Colonic mucosa (tissue), 4 donors: ENCODE results near the gene CDK8. TPM values are rescaled to one million over a fixed set of nuclear protein-coding genes. Genes with fewer than 3 reads are reported as not detected.

Experiments used
- DNase-seq: peaks from one replicate; pipeline ENCODE4 v3.0.0-alpha.2; 2020
- H3K27ac ChIP-seq: fragments of 200-600 bp; one replicate; pipeline ENCODE4 v1.8.0; 2021
- H3K27me3 ChIP-seq: fragments of 200-600 bp; one replicate; pipeline ENCODE4 v1.8.0; 2021
- H3K36me3 ChIP-seq: fragments of 200-600 bp; one replicate; pipeline ENCODE4 v1.8.0; 2021
- H3K4me1 ChIP-seq: fragments of 200-600 bp; one replicate; pipeline ENCODE4 v1.8.0; 2021; ENCODE audit warnings: mild to moderate bottlenecking
- H3K4me3 ChIP-seq: fragments of 200-600 bp; one replicate; pipeline ENCODE4 v1.8.0; 2021
- H3K9ac ChIP-seq, 2 donors: one replicate each; pipeline ENCODE4 v1.7.0; 2013; ENCODE audit warnings: control low read depth in 2 of 2, low read depth in 2 of 2, low read length in 2 of 2
- H3K9me3 ChIP-seq: fragments of 200-600 bp; one replicate; pipeline ENCODE4 v1.8.0; 2021
- intact Hi-C: fragments of 100-400 bp; cut with DNase I; formaldehyde crosslinking; loops from one replicate; pipeline ENCODE4 v1.14.1; 2022
- total RNA-seq, 2 donors: library from RNA; stranded (reverse); fragmentation: NEBNext Ultra II Directional in 1 of 2; extraction: Animal tissue kit (Norgen Biotek cat#: 25700) in 1 of 2; gene quantifications; one replicate each; pipeline ENCODE4 v1.2.1, GENCODE V29; 2021
- TF ChIP-seq, protein P1 (sequence below): fragments of 200-600 bp; IDR thresholded peaks from one replicate; pipeline ENCODE4 v1.8.0; 2022; ENCODE audit warnings: antibody characterized with exemption, mild to moderate bottlenecking
- donor health status: healthy.
- donor health status: DM: no; HTN: no; CAD: no.
- donor health status: DM: no; HTN: no; CAD: no.

CDK8 gene
- total RNA-seq, 2 donors from 2014 or later: 22.7 to 31.8 TPM

DNA sequence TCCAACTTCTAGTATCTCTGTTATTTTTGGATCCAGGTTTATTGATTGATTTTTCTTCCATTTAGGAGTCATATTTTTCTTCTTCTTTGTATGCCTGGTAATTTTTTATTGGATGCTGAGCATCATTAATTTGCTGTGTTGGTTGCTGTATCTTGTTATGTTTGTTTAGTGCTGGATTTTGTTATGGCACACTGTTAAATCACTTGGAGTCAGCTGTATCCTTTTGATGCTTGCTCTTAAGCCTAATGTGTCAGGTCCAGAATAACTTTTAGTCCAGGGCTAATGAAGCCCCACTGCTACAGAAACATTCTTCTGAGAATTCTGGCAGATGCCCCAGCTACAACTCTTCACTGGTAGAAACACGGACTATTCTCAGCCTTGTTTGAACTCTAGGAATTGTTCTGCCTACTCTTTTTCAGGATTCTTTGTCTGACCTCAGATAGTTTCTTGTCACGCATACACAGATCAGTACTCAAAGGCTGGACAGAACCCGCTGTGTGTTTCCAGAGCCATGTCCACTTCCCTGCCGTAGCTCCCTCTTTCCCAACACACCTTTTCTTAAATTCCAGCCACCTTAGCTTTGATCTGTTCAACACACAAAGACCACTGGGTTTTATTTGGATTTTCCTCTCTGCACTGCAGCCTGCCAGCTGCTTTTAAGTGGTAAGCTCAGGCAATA is 166.5 kb downstream of the CDK8 start:
- H3K4me1 ChIP-seq: no peaks in the 10 kb centered on the region
- no peaks in the 10 kb centered on the region for H3K36me3 ChIP-seq
- no peaks in the 10 kb centered on the region for H3K27me3 ChIP-seq
- TF ChIP-seq, protein P1, sequence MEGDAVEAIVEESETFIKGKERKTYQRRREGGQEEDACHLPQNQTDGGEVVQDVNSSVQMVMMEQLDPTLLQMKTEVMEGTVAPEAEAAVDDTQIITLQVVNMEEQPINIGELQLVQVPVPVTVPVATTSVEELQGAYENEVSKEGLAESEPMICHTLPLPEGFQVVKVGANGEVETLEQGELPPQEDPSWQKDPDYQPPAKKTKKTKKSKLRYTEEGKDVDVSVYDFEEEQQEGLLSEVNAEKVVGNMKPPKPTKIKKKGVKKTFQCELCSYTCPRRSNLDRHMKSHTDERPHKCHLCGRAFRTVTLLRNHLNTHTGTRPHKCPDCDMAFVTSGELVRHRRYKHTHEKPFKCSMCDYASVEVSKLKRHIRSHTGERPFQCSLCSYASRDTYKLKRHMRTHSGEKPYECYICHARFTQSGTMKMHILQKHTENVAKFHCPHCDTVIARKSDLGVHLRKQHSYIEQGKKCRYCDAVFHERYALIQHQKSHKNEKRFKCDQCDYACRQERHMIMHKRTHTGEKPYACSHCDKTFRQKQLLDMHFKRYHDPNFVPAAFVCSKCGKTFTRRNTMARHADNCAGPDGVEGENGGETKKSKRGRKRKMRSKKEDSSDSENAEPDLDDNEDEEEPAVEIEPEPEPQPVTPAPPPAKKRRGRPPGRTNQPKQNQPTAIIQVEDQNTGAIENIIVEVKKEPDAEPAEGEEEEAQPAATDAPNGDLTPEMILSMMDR: no peak
- DNase-seq: no peak
- no peak overlapping the region for H3K27ac ChIP-seq
- intact Hi-C loops: no loop called here
- H3K9ac ChIP-seq: no peak overlapping the region
- H3K4me3 ChIP-seq: no peak overlapping the region
- H3K9me3 ChIP-seq: no peaks in the 10 kb centered on the region

DNA sequence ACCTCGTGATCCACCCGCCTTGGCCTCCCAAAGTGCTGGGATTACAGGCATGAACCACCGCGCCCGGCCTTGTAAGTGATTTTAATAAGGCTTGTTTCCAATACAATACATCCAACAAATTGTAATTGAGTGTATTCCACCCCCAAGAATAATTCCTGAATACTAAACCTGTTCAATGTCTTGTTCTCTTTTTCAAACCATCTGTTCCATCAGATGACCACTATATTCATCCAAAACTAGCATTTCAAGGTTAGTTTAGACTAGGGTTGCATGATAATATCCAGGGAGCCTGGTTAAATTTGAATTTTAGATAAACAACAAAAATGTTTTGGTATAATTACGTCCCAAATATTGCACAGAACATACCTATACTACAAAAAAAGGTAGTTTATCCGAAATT is 168.1 kb downstream of the CDK8 start:
- no peak overlapping the region for H3K27ac ChIP-seq
- no peaks in the 10 kb centered on the region for H3K9me3 ChIP-seq
- H3K36me3 ChIP-seq: no peaks in the 10 kb centered on the region
- H3K27me3 ChIP-seq: no peaks in the 10 kb centered on the region
- no peak overlapping the region for H3K9ac ChIP-seq
- no peak overlapping the region for H3K4me3 ChIP-seq
- no peaks in the 10 kb centered on the region for H3K4me1 ChIP-seq
- intact Hi-C loops: no loop called here
- DNase-seq: no peak
- TF ChIP-seq, protein P1: no peak

DNA sequence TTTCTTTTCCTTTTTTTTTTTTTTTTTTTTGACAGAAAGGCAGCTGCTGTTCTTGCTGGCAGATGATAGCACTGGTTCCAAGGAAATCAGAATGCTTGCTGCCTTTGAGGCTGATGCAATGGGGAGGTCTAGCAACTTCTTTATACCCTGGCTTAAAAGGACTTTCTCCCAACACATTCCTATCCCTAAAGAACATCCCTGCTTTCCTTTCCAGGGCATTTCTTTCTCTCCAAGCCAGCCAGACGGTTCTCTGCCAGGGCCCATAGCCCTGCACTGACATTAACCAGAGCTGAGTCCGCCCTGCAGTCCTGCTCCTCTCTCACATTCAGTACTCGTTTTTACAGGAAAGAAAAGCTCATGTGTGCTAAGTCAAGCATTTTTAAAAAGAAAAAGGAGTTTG is 169.7 kb downstream of the CDK8 start:
- no peak overlapping the region for H3K27ac ChIP-seq
- H3K36me3 ChIP-seq: no peaks in the 10 kb centered on the region
- no peaks in the 10 kb centered on the region for H3K27me3 ChIP-seq
- DNase-seq: no peak
- H3K9ac ChIP-seq: no peak overlapping the region
- no peaks in the 10 kb centered on the region for H3K4me1 ChIP-seq
- no peaks in the 10 kb centered on the region for H3K9me3 ChIP-seq
- TF ChIP-seq, protein P1: no peak
- no peak overlapping the region for H3K4me3 ChIP-seq
- intact Hi-C loops: no loop called here

DNA sequence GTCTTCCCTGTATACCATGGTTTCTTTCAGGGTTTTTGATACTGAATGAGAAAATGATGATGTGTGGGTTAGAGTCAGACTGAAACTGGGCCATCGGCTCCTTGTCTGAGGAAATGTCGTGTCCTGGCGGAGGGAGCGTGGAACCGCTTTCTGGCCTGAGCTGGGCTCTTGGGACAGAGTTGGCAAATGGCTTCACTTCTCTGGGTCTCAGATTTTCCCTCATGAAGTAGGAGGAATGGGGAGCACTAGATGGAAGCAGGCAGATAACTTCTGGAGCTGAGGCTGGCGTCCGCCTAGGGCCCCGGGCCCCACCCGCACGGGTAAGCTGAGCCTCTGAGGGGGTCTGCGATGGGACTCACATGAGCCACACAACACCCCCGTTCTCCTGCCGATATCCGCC is 170.3 kb downstream of the CDK8 start:
- Histone ChIP-seq H3K9ac (no peak overlapping the region), H3K4me1 (no peaks in the 10 kb centered on the region), H3K27ac (peak overlapping the region; percentile 6), H3K4me3 (no peak overlapping the region), H3K36me3 (no peaks in the 10 kb centered on the region), H3K9me3 (no peaks in the 10 kb centered on the region), H3K27me3 (no peaks in the 10 kb centered on the region)
- intact Hi-C loops: no loop called here
- TF ChIP-seq, protein P1: no peak
- no peak for DNase-seq

DNA sequence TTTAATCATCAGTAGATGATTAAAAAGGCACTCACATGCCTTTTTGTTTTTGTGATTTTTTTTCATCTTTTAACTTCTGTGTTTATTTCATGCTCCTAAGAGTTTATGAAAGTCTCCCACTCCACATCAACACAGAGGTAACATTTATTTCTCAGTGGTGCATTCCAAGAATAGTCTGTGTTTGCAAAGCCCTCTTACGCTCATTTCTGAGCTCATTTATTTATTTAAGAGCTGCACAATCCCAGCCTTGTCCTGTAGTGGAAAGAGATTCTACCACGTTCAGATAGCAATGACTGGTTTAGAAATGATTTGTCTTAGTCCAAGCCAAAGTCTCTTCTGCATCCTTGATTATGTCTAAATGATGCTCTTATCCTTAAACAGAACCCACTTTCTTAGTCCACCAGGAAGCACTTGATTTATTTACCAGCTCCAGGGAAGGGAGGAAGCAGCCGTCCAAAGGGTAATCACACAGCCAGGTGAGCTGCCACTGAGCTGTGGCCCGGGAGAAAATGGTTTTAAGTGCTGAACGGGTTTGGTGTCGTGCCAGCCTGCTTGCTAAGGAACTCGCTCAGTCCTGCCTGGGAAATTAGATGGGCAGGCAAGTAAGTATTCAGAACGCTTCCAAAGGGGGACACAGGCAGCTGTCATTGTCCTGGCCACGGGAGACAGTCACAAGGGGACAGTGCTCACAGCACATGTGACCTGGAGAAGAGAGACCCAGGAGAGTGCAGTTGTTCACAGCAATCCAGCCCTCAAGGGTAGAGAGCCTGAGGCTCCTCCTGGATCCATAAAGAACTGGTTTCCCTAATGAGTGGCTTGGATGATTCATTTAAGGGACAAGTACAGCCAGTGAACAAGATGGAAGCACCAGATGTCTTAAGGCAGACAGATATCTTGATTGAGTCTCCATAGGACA is 171.8 kb downstream of the CDK8 start:
- Histone ChIP-seq H3K36me3 (no peaks in the 10 kb centered on the region), H3K9me3 (no peaks in the 10 kb centered on the region), H3K9ac (no peak overlapping the region), H3K27ac (peak overlapping the region; percentile 8), H3K4me1 (no peaks in the 10 kb centered on the region), H3K27me3 (no peaks in the 10 kb centered on the region), H3K4me3 (no peak overlapping the region)
- DNase-seq: no peak
- intact Hi-C loops: no loop called here
- TF ChIP-seq, protein P1: no peak
